Hematopoietic multipotent progenitor cell treated with erythropoietin and hydrocortisone succinate and interleukin-3 and kit ligand, for 17 days (in vitro differentiated cells): ENCODE results near the gene CDH18.
"Not testable (repeated sequence)": the region's sequence is repeated elsewhere in the genome, so short reads cannot be mapped to it uniquely, and the experiment has no call there.

ENCODE experiments used
- DNase-seq: peaks from one replicate; pipeline ENCODE4 v3.0.0-alpha.2; 2015; ENCODE audit warnings: low spot score

CDH18 gene

DNA sequence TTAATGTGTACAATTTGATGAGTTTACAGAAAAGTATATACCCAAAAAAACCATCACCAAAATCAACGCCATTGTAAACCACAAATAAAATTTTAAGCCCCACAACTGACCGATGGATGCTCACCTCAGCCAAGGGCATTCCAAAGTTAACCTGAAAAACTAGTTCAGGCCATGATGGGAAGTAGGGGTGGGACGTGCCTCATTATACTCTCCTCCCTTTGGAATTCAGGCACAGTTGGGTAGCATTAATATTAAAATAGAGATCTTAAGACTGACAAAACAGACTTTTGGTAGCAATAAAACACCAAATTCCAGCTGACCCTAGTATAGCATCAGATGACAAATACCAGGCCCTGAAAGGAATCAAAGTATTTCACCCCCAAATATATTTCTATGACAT, 129.0 kb downstream of the CDH18 start:
- DNase-seq, result no peak

DNA sequence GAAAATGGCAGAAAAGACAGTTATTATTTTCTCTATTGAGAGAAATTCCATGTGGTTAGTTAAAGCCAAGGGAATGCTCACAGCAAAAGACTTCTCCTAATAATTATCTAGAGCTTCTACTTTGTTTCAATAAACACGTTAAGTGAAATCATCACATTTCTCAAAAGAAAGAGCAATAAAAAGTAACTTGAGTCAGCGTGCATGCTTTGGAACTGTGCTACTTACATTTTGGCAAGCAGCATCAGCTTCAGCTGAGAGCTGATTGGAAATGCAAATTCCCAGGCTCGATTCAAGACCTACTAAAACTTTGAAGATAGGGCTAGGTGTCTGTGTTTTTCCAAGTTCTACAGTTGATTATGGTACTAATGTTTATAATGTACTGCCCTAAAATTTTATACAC, 132.1 kb downstream of the CDH18 start:
- DNase-seq, result no peak

DNA sequence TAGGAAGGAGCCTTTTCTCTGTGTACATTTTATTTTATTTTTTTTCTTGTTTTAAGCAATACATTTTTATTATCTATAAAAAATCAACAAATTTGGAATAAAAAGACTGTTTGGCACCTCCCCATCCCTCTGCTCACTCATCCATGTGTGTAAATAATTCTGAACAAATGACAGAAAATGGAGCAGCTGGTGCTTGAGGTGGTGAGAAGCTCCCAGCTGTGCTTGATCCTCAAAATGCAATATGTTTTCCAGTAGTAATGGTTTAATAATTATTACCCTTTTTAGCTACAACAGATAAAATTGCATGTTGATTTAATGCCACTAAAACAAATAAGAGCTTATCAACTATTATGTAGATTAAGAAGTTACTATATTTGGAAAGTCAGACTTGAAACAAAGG, 132.5 kb downstream of the CDH18 start:
- DNase-seq, result no peak

DNA sequence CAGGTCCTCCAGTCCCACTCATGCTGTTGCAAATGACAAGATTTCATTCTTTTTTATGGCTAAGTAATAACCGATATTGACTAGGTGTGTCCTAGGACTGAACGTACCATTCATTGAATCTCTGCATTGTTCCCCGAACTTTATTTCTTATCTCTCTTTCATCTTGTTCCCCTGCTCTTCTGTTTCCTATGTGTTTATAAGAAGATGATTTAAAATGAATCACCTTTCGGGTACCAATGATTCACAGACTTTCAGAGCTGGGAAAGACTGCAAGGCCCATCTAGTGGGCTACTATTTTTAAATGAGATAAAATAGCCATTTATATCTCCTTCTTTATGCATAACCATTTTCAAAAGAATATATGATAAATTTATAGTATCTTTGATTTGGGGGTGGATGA, 133.0 kb downstream of the CDH18 start:
- DNase-seq, result no peak

DNA sequence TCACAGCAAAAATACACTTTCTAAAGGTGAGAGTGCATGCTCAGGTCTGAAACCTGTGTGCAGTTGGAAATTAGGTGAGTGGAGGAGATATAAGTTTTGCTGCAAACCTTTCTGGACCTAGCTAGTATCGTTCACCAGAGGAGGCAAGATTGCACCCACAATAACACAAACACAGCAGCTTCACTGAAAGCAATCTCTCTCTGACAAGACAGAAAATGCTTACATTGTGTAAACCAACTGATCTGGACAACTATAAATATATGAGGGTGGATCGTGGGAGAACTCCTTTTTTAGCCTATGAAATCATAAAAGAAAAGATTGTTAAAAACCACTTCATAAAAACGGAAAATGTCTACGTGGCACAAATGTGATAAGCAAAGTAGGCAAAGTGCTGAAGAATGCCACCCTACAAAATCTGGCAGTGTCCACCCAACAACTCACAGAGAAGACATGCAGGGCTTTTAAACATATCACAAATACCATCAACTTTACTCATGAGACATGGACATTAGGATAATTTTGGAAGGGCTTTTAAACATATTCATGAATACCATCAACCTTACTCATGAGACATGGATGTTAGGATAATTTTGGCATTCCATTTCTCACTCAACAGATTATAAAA, 134.3 kb downstream of the CDH18 start:
- no peak for DNase-seq

DNA sequence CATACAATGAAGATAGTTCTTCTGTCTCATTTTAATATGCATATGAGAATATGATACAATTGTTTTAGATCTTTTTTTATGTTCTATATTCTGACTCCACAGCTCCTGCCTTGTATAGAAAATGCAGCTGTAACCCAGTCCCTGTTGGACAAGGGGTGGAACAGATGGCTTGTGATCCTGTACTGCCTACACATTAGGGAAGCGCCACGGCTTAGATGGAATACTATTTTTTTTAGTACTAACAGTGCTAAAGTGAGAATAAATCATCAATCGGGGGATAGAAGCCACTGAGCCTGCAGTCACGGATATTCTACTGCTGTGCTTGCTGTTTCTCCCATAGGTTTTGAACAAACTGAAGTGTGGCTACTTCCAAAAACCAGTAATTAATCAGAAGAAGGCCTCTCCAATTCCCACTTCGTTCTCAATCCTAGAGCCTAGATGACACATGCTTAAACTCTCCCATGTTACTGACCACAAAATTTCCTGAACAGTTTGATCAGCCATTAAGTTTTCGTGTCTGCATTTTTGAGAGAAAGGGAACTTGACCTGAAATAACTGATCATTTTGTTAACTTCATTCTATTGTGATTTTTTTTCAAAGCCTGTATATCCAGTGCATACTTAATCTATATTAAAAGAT, 150.3 kb downstream of the CDH18 start:
- DNase-seq, result no peak

DNA sequence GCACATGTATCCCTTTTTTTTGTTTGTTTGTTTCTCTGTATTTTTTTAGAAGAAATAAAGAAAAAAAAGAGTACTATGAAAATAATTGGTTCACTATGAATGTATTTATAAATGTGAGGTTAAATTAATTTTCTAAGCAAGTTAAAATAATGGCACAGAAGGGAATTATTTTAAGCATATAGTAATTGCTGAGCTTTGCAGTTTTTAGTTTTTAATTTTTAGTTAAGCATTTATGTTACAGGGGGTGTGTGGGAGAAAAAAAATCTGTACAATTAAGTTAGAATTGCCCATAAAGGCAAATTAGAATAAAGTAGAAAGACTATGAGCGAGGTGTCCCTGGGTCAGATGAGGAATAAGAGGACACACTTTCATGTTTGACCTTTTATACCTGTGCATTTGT, 152.6 kb downstream of the CDH18 start:
- no peak for DNase-seq

DNA sequence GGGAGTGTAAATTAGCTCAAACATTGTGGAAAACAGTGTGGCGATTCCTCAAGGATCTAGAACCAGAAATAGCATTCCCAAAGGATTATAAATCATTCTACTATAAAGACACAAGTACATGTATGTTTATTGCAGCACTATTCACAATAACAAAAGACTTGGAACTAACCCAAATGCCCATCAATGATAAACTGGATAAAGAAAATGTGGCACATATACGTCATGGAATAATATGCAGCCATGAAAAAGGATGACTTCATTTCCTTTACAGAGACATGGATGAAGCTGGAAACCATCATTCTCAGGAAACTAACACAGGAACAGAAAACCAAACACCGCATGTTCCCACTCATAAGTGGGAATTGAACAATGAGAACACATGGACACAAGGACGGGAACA, 175.3 kb downstream of the CDH18 start:
- DNase-seq, result not testable (repeated sequence)

DNA sequence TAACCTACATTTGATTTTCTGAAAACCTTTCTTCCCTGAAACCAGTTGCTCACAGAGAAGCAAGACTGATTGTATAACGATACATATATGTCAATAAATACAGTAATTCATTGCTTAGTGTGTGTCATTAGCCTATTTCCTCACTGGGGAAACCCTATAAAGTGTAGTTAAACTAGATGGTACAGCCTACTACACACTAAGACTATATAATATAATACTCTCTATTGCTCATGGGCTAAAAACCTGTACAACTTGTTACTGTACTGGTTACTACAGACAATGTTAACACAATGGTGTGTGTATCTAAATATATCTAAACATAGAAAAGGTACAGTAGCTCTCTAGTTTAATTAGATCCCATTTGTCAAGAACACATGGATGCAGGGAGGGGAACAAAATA, 181.2 kb downstream of the CDH18 start:
- DNase-seq, result no peak

DNA sequence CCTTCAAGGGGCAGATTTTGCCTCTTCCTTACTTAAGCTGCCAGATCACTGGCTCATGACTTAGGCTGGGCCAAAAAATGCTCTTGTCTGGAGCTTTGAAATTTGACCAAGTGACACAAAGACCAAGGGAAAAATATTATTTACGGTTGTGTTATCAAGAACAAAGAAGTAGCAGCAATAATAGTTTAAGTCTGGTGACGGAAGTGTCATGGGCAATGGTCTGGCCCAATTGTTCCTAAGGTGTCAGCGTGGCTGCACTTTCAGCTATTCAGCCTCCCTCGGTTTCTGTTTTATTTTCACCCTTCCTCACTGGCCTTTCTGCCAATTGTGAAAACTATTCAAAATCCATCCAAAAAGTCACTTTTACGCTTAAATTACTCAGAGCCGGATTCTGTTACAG, 185.3 kb downstream of the CDH18 start:
- DNase-seq, result no peak

DNA sequence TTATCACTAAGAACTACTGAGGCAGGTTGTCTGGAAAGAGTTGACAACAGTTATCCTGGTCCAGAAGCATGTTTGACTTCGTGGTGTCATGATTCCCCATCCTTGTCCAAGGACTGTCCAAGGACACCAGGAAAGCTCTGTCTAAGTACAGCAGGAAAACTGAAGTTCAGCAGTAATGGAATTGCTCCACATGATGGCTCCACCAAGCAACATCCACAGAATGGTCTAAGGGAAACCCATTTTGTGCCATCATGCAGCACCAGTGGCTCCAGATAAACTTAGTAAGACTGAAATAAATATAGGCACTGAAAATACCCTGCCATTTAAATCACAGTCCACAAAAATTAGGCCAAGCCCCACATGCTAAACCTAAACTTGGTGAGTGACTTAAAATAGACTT, 192.8 kb downstream of the CDH18 start:
- no peak for DNase-seq

DNA sequence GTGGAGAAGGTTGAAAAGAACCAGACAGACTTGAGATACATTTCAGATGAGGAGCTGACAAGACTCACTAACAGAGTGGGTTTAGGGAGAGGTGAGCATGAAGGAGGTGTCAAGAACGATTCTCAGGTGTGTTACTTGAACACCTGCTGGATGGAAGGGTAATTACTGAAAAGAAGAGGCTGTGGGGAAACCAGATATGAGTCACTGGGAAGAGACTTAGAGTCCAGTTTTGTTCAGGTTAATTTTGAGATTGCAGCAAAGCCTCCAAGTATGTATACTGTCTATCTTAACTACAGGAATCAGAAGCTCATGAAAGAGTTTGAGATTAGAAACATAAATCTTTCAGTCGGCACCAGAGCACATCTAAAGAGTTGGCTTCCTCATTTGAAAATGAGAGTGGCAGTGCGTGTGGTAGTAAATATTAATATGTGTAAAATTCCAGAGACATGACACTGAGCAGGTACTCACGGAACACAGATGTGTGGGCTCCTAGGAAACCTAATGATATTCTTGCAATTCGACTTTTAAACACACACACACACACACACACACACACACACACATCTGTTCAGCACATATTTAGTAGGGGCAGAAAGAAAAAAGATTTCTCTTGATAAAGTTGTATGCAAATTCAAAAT, 197.1 kb downstream of the CDH18 start:
- DNase-seq, result no peak

DNA sequence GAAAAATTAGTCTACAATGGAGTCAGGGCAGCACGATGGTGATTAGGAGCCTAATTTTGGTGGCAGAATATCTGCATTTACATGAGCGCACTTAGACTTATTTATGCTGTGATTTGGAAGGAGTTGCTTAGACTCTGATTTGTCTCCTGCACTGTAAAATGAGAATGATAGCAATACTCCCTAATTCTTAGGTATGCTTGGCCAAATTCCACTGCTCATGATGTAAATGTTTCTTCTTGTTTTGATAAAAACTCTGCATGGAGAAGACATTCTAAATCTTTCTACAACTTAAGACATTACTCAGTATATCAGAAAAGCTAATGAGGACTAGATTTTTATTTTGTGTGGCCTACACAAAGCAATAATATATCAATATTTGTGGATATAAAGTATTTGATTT, 205.4 kb downstream of the CDH18 start:
- DNase-seq, result no peak

DNA sequence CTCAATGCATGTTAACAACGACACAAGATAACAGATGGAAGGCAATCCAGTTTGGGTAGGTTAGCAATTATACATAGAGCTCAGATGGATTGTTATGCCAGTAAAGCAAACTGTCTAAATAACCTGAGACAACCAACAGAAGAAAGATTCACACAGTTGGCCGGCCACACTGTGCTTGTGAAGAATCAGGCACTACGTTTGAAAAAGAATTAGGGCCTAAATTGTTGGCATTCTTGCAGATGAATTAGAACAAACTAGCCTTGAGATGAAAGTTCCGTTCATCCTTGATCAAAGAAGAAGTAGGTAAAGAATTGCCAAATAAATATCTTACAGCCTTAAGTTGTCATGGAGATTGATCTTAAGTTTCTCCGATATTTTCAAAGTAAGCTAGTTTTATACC, 210.6 kb downstream of the CDH18 start:
- DNase-seq, result no peak

DNA sequence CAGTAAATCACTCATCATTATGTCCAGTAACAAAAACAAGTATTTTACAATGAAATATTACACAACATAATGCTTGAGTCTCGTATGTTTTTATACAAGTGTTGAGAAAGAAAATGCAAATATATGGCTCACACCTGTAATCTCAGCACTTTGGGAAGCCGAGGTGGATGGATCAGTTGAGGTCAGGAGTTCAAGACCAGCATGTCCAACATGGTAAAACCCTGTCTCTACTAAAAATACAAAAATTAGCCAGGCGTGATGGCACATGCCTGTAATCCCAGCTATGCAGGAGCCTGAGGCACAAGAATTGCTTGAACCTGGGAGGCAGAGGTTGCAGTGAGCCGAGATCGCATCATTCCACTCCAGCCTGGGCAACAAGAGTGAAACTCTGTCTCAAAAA, 211.1 kb downstream of the CDH18 start:
- DNase-seq, result not testable (repeated sequence)

DNA sequence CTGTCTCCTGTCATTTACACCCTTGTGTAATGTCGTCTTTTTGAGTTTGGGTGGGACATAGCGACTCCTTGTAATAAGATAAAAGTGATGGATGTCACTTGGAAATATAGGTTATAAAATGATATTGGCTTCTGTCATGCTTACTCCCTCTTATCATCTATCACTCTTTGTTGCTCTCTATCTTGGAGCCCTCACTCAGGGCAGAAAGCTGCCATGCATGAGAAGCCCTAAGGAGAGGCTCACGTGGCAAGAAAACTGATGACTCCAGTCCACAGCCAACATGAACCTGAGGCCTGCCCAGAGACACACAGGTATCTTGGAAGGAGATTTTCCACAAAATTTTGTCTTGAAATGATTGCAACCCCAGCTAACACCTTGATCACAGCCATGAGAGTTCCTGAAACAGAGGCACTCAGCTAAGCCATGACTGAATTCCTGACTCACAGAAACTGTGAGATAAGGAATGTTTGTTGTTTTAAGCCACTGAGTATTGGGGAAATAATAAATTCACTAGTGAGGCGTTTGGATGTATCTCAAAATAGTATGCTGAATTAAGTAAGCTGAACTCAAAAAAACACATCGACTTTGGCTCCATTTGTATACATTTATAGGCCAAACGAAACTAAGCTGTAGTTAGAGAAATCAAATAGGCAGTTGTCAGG, 216.7 kb downstream of the CDH18 start:
- no peak for DNase-seq

DNA sequence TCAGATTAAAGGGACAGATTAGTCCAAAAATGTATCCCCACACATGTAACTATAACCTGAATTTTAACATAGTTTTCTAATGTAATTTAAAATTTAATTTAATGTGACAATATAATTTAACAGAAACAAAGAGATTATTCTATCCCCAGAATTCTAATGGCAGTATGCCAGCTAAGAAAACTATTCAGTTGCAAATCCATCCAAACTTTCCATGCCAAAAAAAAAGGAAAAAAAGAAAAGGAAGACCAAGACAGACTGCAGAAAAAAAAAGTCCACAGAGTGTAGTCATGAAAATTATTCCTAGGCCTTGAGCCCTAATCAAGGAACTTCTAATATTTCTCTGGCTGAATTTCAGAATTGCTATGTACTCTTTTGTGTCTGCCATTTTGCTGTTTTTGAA, 217.6 kb downstream of the CDH18 start:
- no peak for DNase-seq

DNA sequence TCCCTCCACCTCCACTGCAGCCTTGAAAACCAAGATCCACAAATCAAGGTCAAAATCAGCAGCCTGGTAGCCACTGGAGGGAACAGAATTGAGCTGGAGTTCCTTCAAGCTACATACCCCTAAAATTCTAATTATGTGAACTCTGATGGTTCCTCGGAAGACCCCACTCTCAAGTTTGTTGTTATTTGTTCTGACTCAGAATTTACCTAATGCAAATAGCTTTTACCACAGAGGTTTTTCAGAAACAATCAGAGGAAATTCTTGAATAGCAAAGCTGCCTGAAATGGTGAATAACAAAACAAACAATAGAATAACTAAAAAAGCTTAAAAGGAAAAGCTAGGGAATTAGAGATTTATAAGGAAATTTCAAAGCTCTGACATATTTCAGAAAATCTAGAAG, 220.0 kb downstream of the CDH18 start:
- no peak for DNase-seq

DNA sequence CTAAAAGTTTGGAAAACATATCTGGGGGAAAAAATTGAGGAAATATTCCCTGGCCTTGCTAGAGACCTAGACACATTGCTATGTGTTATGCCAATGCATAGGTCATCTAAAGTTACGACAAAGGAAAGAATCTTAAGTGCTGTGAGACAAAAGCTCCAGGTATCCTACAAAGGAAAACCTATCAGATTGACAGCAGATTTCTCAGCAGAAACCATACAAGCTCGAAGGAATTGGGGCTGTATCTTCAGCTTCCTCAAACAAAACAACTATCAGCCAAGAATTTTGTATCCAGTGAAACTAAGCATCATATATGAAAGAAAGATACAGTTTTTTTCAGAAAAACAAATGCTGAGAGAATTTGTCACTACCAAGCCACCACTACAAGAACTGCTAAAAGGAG, 234.4 kb downstream of the CDH18 start:
- DNase-seq, result no peak

DNA sequence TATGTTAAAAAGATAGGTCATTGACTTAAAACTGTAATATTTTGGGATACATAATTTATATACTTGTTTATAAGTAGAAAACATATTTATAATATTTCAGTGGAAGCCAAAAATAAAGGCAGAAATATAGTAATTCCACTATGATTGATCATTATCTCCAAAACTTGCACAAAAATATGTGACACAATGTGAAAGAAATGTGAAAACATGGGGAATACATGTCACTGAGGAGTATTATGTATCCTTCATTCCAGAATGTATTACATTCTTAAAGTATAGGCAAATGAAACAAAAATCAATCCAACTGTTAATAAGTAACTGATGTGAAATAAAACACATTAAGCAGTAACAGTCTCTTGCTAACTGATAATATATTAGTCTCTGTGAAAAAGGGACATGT, 236.7 kb downstream of the CDH18 start:
- no peak for DNase-seq

DNA sequence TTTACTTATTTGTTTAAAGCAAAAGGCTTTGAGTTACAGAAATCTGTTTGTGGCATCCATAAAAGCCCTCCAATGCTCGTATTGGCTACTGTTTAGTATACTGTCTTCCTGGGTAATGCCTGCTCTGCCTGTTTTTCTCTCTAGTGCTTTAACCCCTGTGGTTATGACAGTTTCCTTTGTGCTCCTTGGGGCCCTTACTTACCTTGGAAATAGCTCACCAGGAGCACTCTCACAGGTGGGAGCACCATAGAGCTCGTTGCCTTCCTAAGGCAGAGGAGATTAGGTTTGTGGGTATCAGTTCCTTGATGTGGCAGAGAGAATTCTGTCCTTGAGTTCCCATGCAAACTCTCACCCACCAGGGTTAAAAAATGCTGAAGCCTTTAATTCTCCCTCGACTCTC, 242.8 kb downstream of the CDH18 start:
- DNase-seq, result no peak

DNA sequence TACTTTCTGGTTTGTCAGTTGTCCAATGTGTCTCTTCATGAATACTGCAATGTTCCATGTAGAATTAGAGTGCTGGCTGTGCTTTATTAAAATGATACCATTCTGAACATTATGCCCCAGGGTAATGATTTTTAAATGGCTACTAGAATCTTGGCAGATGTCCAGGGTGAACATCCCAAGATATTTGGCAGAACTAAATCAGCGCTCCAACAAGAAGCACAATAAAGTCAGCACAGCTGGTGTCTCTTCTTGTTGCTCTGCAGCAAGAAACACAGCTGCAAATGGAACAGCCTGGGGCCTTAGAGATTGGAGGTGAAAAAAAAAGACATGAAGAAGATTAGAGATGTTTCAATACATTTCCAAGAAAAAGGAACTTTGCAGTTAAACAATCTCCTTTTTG, 248.3 kb downstream of the CDH18 start:
- DNase-seq, result no peak

DNA sequence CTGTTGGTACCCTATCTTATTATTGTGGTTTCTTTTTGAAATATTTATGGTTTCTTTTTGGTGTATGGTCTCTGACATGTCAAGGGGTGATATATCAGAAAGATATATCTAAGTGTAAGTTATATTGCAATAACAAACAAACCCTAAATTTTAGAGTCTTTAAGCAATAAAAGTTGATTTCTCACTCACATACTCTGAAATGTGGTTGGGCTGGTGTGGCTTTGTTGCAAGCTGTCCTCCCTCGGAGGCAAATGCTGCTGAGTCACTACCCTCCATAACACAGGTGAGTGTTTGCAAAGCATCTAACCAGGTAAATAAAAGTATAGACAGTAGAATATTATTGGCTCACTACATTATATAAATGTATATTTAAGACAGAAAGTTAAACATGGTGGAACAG, 253.2 kb downstream of the CDH18 start:
- DNase-seq, result no peak
